Epithelial cell of esophagus (primary cell): ENCODE results near the gene ELAPOR1.

Experiments used
- DNase-seq: peaks from one replicate; pipeline ENCODE4 v3.0.0; 2010; ENCODE audit warnings: low read depth
- H3K4me3 ChIP-seq: 2 replicates; pipeline ENCODE4 v1.5.1; 2011; ENCODE audit warnings: mild to moderate bottlenecking, low read length, control low read depth
- CTCF ChIP-seq: IDR thresholded peaks from 2 replicates; pipeline ENCODE4 v1.5.1; 2011; ENCODE audit warnings: low read depth, mild to moderate bottlenecking, low read length, control low read depth, inconsistent platforms; ENCODE audit not compliant: insufficient read depth; ENCODE audit errors: missing control alignments

ELAPOR1 gene

GRCh38 chr1:109133815-109134214 is 19.9 kb downstream of the ELAPOR1 start:
- H3K4me3 ChIP-seq: no peak overlapping the region
- TF ChIP-seq CTCF: no peak
- no peak for DNase-seq

GRCh38 chr1:109134423-109134822 is 20.5 kb downstream of the ELAPOR1 start:
- H3K4me3 ChIP-seq: no peak overlapping the region
- DNase-seq: no peak
- no peak for TF ChIP-seq CTCF

GRCh38 chr1:109135940-109136339 is 22.0 kb downstream of the ELAPOR1 start:
- DNase-seq: no peak
- no peak overlapping the region for H3K4me3 ChIP-seq
- no peak for TF ChIP-seq CTCF

GRCh38 chr1:109136766-109137165 is 22.9 kb downstream of the ELAPOR1 start:
- no peak for TF ChIP-seq CTCF

GRCh38 chr1:109137958-109138357 is 24.0 kb downstream of the ELAPOR1 start:
- TF ChIP-seq CTCF: no peak
- DNase-seq: no peak
- no peak overlapping the region for H3K4me3 ChIP-seq

More at GRCh38 chr1:109136766-109137165, 22.9 kb downstream of the ELAPOR1 start:
- DNase-seq: no peak
- no peak overlapping the region for H3K4me3 ChIP-seq

- no peak for TF ChIP-seq CTCF
- DNase-seq: no peak
- H3K4me3 ChIP-seq: no peak overlapping the region
Observed at GRCh38 chr1:109138358-109138757, 24.4 kb downstream of the ELAPOR1 start.

- no peak overlapping the region for H3K4me3 ChIP-seq
- TF ChIP-seq CTCF: no peak
- no peak for DNase-seq
Observed at GRCh38 chr1:109140392-109140791, 26.5 kb downstream of the ELAPOR1 start.
